Left lung (tissue), 10 donors: Measurements from ENCODE around the gene MON1A. TPM values are rescaled to one million over a fixed set of nuclear protein-coding genes. Genes with fewer than 3 reads are reported as not detected.

ENCODE experiments used
- ATAC-seq: fragments of 200-7000 bp; cut with Tn5 transposase; one replicate; pipeline ENCODE4 v1.9.1; 2020; ENCODE audit warnings: moderate library complexity
- DNase-seq, 4 donors: peaks; one replicate each; pipeline ENCODE4 v3.0.0-alpha.2; 2013 to 2020
- H3K27ac ChIP-seq, 2 donors: fragments of 200-600 bp; sonication (generic) in 1 of 2; one replicate each; pipeline versions ENCODE4 v1.5.0 to v1.8.0; 2020 to 2021
- H3K27me3 ChIP-seq, 2 donors: fragments of 200-600 bp; sonication (generic) in 1 of 2; one replicate each; pipeline versions ENCODE4 v1.5.0 to v1.8.0; 2020 to 2021
- H3K36me3 ChIP-seq, 2 donors: fragments of 200-600 bp; sonication (generic) in 1 of 2; one replicate each; pipeline versions ENCODE4 v1.5.0 to v1.8.0; 2020 to 2021
- H3K4me1 ChIP-seq, 2 donors: fragments of 200-600 bp; one replicate each; pipeline ENCODE4 v1.8.0; 2021
- H3K4me3 ChIP-seq, 2 donors: fragments of 200-600 bp; sonication (generic) in 1 of 2; one replicate each; pipeline versions ENCODE4 v1.5.0 to v1.8.0; 2020 to 2021; ENCODE audit warnings: mild to moderate bottlenecking in 1 of 2
- H3K9me3 ChIP-seq, 2 donors: fragments of 200-600 bp; sonication (generic) in 1 of 2; one replicate each; pipeline versions ENCODE4 v1.5.0 to v1.8.0; 2020 to 2021
- intact Hi-C, 2 donors: fragments of 100-400 bp; cut with DNase I; formaldehyde crosslinking; loops; one replicate each; pipeline versions ENCODE4 v1.11.2 to v1.14.2; 2022
- polyA plus RNA-seq, 6 donors: library from polyadenylated mRNA; unstranded; fragments of 120-200 nt; gene quantifications; one replicate each; pipeline ENCODE4 v1.2.1, GENCODE V29; 2013; ENCODE audit not compliant: insufficient read length in 6 of 6
- total RNA-seq, 2 donors: library from RNA; stranded (reverse); fragmentation: NEBNext Ultra II Directional; extraction: Animal tissue kit (Norgen Biotek cat#: 25700); gene quantifications; one replicate each; pipeline ENCODE4 v1.2.1, GENCODE V29; 2021
- TF ChIP-seq, protein P1 (sequence below), 2 donors: fragments of 200-600 bp; sonication (generic) in 1 of 2; IDR thresholded peaks; one replicate each; pipeline versions ENCODE4 v1.5.0 to v1.8.0; 2021; ENCODE audit warnings: antibody characterized with exemption in 2 of 2
- donor health status: DM: no; HTN: yes; CAD: no.
- donor health status: DM: no; HTN: no; CAD: no.

MON1A gene
- total and polyA plus RNA-seq, 8 donors, result 8.5 to 15.6 (median 12.6) TPM

DNA sequence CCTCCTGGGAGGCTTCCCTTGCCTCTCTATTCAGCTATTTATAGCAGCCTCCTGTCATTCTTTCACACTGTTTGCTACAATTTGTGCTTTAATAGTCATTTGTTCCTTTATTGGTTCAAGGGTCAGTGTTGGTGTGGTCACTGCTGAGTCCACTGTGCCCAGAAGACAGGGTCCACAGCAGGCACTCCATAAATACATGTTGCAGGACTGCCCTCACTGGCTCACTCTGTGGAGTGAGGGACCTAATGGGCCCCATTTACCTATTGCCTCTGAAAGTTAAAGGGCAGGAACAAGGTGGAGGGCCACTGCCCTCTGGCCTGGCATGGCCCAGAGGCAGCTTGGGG is 42.7 kb downstream of the MON1A start:
- Histone ChIP-seq H3K4me3 (no peak overlapping the region), H3K27me3 (no peaks in the 10 kb centered on the region), H3K27ac (no peak overlapping the region), H3K36me3 (peaks cover 0 to 13% of the 10 kb centered on the region in 2 donors), H3K4me1 (no peaks in the 10 kb centered on the region), H3K9me3 (no peaks in the 10 kb centered on the region)
- intact Hi-C loops, result no loop called here
- TF ChIP-seq, protein P1, sequence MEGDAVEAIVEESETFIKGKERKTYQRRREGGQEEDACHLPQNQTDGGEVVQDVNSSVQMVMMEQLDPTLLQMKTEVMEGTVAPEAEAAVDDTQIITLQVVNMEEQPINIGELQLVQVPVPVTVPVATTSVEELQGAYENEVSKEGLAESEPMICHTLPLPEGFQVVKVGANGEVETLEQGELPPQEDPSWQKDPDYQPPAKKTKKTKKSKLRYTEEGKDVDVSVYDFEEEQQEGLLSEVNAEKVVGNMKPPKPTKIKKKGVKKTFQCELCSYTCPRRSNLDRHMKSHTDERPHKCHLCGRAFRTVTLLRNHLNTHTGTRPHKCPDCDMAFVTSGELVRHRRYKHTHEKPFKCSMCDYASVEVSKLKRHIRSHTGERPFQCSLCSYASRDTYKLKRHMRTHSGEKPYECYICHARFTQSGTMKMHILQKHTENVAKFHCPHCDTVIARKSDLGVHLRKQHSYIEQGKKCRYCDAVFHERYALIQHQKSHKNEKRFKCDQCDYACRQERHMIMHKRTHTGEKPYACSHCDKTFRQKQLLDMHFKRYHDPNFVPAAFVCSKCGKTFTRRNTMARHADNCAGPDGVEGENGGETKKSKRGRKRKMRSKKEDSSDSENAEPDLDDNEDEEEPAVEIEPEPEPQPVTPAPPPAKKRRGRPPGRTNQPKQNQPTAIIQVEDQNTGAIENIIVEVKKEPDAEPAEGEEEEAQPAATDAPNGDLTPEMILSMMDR (IDR thresholded peaks at IDR 0.05), result no peak
- DNase-seq (no peak), ATAC-seq (no peak)

DNA sequence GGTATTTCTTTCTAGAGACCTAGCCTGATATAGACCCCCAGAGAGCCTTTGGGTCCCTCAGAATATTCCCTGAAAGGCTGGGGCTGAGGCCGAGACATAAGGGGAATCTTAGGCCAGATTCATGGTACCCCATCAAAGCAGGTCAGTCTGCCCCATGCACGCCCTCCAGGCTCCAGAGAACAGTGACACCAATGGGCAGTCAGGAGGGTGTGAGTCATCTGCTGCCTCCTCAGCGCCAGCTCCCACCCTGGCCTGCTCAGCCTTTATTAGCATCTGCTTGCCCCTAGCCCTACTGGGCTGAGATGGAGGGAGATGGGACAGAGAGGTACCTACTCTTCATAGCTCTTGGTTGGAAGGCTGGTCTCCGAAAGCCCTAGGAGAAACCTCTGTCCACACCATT is 45.6 kb downstream of the MON1A start:
- TF ChIP-seq, protein P1 (IDR thresholded peaks at IDR 0.05), result no peak

DNA sequence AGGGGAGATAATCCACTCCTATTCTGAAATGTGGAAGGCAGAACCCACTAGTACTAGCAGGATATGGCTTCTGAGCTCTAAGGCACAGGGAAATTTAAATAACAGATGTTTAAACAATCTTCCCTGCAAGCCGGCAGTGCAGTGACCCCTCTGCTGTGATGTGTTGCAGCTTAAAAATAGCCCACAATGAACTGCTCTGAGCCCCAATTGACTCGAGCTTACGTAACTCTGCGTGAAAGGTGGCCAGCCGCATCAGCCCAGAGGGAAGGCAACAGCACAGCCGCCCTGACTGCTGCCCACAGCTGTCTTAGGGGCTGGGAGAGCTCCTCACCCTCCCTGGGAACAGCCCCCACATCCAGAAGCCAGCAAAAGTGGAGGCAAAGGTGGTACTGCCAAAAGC is 47.4 kb downstream of the MON1A start:
- DNase-seq (peak in 2 of 4 donors; percentile 79 to 90), ATAC-seq (no peak)
- Histone ChIP-seq H3K4me3 (no peak overlapping the region), H3K36me3 (no peaks in the 10 kb centered on the region), H3K27me3 (peaks cover 0 to 6% of the 10 kb centered on the region in 2 donors), H3K27ac (no peak overlapping the region), H3K4me1 (no peaks in the 10 kb centered on the region), H3K9me3 (no peaks in the 10 kb centered on the region)
- TF ChIP-seq, protein P1 (IDR thresholded peaks at IDR 0.05), result no peak
- intact Hi-C loops, result no loop called here

More for the DNA sequence above, 45.6 kb downstream of the MON1A start:
- Histone ChIP-seq H3K9me3 (no peaks in the 10 kb centered on the region), H3K4me1 (no peaks in the 10 kb centered on the region), H3K27ac (no peak overlapping the region), H3K36me3 (no peaks in the 10 kb centered on the region), H3K4me3 (no peak overlapping the region), H3K27me3 (peaks cover 0 to 6% of the 10 kb centered on the region in 2 donors)
- DNase-seq, result no peak
- intact Hi-C loops, result no loop called here
- no peak for ATAC-seq

DNA sequence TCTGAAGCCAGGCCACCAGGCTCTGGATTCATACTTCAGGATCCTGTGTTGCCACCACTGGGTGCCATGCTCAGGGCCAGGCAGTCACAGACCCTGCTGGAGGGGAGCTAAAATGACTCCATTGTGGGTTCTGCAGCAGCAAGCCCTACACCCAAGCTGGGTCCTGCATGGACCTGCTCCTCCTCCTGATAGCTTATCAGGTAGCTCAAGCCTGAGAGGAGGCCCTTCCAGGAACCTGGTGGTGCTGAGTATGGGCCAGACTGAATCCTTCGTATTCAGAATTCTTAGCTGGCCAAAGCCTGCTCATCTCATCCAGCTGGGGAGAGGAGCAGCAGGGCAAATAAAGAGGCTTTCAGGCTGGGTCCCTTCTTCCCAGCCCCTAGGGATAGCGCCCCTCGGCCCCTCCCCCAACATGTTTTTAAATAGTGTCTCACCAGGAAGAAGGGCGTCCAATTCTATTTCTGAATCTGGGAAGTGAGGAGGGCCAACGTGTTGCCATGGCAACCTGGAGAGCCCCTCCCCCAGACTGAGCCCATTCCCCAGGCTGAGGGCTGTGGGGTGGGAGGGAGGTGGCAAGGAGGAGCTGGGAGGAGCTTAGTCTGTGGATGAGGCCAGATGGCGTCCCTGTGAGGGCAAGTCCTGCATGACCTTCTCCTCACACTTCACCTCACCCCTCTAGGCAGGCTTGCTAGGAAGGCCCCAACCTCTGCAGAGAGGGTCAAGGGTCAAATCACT is 48.9 kb downstream of the MON1A start:
- DNase-seq (no peak), ATAC-seq (no peak)
- Histone ChIP-seq H3K4me1 (no peaks in the 10 kb centered on the region), H3K36me3 (no peaks in the 10 kb centered on the region), H3K9me3 (no peaks in the 10 kb centered on the region), H3K4me3 (no peak overlapping the region), H3K27me3 (peaks cover 0 to 6% of the 10 kb centered on the region in 2 donors), H3K27ac (no peak overlapping the region)
- TF ChIP-seq, protein P1 (IDR thresholded peaks at IDR 0.05), result no peak
- intact Hi-C loops, result no loop called here

DNA sequence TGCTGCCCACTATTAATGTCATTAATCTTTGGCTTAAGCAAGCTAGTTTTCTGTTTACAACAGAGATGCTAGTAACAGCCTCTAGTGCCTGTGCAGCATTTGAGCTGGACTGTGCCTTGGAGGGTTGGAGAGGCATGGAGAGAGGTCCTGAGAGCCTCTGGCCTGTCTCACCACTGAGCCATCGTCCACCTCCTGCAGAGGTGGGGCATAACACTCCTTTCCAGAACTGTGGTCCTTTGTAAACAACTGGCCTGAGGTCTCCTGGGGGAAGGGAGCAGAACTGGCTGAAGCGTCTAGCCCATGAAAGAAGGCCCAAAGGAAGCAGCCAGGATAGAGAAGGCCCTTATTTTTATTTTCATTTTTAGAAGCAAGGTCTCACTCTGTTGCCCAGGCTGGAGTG is 49.9 kb downstream of the MON1A start:
- Histone ChIP-seq H3K36me3 (no peaks in the 10 kb centered on the region), H3K4me3 (no peak overlapping the region), H3K27ac (no peak overlapping the region), H3K4me1 (no peaks in the 10 kb centered on the region), H3K27me3 (peaks cover 0 to 6% of the 10 kb centered on the region in 2 donors), H3K9me3 (no peaks in the 10 kb centered on the region)
- ATAC-seq (no peak), DNase-seq (no peak)
- intact Hi-C loops, result no loop called here
- TF ChIP-seq, protein P1 (IDR thresholded peaks at IDR 0.05), result no peak
